ENCODE measurements around the gene NPEPPS. TPM values are rescaled to one million over a fixed set of nuclear protein-coding genes. Genes with fewer than 3 reads are reported as not detected.

Gene NPEPPS
- total RNA-seq, 6 experiments from 2014 or later, result 88.8 to 101 (median 89.9) TPM

DNA sequence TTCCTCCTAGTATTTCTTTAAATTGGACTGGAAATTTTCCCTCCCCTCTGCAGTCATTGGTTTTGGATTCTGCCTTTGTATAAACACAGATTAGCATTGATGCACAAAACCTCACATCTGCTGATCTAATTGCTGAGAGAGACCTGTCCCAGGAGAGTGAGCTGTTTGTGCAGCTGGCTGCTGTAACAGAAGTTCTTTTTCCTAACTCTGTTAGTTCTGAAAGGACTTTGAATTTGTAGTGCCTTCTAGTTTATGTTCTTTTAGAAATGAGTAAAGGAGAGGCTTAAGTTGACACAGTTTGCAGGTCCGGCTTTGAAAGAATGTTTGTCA lies 73.7 kb downstream of the NPEPPS start:
- Mint-ChIP-seq H3K27ac (peak overlapping the region; percentile 80), H3K9me3 (no peaks in the 10 kb centered on the region), H3K4me1 (ENCODE audit: low read depth) (peaks cover 29% of the 10 kb centered on the region), H3K36me3 (ENCODE audit: low read depth) (peaks cover 52% of the 10 kb centered on the region), H3K27me3 (ENCODE audit: insufficient read depth) (no peaks in the 10 kb centered on the region), H3K4me3 (peak overlapping the region; percentile 54)
- TF ChIP-seq, protein P1, sequence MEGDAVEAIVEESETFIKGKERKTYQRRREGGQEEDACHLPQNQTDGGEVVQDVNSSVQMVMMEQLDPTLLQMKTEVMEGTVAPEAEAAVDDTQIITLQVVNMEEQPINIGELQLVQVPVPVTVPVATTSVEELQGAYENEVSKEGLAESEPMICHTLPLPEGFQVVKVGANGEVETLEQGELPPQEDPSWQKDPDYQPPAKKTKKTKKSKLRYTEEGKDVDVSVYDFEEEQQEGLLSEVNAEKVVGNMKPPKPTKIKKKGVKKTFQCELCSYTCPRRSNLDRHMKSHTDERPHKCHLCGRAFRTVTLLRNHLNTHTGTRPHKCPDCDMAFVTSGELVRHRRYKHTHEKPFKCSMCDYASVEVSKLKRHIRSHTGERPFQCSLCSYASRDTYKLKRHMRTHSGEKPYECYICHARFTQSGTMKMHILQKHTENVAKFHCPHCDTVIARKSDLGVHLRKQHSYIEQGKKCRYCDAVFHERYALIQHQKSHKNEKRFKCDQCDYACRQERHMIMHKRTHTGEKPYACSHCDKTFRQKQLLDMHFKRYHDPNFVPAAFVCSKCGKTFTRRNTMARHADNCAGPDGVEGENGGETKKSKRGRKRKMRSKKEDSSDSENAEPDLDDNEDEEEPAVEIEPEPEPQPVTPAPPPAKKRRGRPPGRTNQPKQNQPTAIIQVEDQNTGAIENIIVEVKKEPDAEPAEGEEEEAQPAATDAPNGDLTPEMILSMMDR (IDR thresholded peaks at IDR 0.05), result no peak
- peak; percentile 26 for DNase-seq

DNA sequence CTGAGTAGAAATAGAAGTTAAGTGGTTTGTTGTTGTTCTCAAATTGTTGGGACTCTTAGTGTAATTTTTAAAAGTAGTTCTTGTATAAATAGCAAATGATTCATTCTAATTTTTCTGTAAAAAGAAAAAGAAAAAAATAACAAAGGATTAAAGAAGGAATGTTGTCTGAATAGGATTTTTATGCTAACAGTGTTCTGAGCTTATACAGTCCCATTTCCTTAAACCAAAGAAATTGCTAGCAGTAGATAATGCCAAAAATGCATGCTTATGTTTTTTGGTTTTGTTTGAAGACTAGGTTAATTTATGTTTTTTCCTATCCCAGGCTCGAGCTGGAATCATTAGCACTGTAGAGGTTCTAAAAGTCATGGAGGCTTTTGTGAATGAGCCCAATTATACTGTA lies 74.1 kb downstream of the NPEPPS start:
- TF ChIP-seq, protein P1 (IDR thresholded peaks at IDR 0.05), result no peak
- Mint-ChIP-seq H3K4me1 (ENCODE audit: low read depth) (peaks cover 34% of the 10 kb centered on the region), H3K36me3 (ENCODE audit: low read depth) (peaks cover 52% of the 10 kb centered on the region), H3K27me3 (ENCODE audit: insufficient read depth) (no peaks in the 10 kb centered on the region), H3K27ac (peak overlapping the region; percentile 80), H3K9me3 (no peaks in the 10 kb centered on the region), H3K4me3 (peak overlapping the region; percentile 54; the same call in 1 of the 2 replicates)
- DNase-seq, result peak; percentile 3

DNA sequence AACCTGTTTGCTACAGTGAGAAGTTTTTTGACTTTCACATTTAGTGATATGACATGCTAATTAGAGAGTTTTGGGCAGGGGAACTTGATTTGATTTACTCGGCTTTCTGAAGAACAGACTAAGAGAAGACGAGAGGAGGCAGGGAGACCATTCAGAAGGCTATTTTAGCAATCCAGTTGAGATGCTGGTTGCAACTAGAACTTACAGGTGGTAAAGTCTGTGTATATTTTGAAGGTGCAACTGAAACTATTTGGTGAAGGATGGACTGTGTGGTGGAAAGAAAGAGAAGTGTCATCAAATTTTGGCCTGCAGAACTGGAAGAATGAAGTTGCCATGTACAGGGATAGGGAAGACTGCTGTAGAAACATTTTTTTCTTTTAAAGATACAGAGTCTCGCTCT lies 76.6 kb downstream of the NPEPPS start:
- Mint-ChIP-seq H3K36me3 (ENCODE audit: low read depth) (peaks cover 41% of the 10 kb centered on the region), H3K4me1 (ENCODE audit: low read depth) (peaks cover 51% of the 10 kb centered on the region), H3K9me3 (no peaks in the 10 kb centered on the region), H3K27me3 (ENCODE audit: insufficient read depth) (no peaks in the 10 kb centered on the region), H3K4me3 (no peak overlapping the region), H3K27ac (no peak overlapping the region)
- no peak for DNase-seq
- TF ChIP-seq, protein P1 (IDR thresholded peaks at IDR 0.05), result no peak

DNA sequence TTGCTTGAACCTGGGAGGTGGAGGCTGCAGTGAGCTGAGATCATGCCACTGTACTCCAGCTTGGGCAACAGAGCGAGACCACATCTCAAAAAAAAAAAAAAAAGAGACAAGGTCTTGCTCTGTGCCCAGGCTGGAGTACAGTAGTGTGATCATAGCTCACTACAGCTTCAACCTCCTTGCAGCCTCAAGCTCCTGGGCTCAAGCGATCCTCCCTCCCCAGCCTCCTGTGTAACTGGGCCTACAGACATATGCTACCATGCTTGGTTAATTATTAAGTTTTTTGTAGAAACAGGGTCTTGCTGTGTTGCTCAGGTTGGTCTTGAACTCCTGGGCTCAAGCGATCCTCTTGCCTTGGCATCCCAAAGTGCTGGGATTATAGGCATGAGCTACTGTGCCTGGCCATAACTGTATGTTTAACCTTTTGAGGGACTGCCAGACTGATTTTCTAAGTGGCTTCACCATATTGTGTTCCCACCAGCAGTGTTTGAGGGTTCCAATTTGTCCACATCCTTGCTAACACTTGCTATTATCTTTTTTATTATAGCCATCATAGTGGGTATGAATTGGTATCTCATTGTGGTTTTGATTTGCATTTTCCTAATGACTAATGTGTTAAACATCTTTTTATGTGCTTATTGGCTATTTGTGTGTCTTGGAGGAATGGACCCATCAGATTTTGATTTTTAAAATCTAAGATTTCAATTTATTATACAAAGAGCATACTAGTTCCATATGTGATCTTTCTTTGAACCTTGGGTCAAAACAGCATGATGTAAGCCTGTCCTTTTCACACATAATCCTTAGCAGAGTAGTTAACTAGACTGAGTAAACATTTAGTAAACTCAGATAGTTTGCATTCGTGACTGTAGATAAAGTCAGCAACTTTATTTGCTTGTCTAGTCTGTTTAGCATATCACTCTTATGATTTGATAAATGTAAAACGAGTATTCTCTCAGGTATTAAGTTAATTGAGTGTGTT lies 80.8 kb downstream of the NPEPPS start:
- peaks cover 33% of the 10 kb centered on the region for H3K4me1 Mint-ChIP-seq (ENCODE audit: low read depth)
- no peaks in the 10 kb centered on the region for H3K9me3 Mint-ChIP-seq
- H3K27me3 Mint-ChIP-seq (ENCODE audit: insufficient read depth), result peaks cover 3% of the 10 kb centered on the region; the same call in 1 of the 2 replicates
- H3K4me3 Mint-ChIP-seq, result no peak overlapping the region
- H3K36me3 Mint-ChIP-seq (ENCODE audit: low read depth), result peaks cover 27% of the 10 kb centered on the region
- peak; percentile 15 for DNase-seq
- peak overlapping the region; percentile 66 for H3K27ac Mint-ChIP-seq
- TF ChIP-seq, protein P1 (IDR thresholded peaks at IDR 0.05), result no peak

DNA sequence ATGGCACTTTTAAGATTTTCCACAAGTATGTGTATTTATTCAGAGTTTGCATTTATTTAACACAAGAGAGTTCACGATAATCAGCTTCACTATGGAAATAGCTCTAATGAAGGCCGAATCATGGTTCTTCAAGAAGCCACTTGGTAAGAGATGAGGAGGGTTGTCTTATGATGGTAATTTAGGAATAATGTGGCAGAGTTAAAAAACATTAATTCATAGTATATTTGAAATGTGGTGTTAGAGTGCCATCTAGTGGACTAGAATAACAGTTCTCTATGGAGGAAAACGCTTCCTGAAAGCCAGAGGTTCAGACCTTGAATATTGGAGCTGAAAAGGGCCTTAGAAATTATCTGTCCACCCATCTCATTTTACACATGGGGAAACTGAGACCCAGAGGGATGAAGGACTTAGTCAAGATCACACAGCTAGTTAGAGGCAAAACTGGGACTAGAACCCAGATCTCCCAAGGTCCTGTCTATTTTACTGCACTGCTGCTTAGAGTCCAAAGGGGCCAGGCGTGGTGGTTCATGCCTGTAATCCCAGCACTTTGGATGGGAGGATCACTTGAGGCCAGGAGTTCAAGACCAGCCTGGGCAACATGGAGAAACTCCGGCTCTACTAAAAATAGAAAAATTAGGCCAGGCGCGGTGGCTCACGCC lies 85.0 kb downstream of the NPEPPS start:
- H3K9me3 Mint-ChIP-seq, result no peaks in the 10 kb centered on the region
- H3K4me1 Mint-ChIP-seq (ENCODE audit: low read depth), result peaks cover 37% of the 10 kb centered on the region
- H3K4me3 Mint-ChIP-seq, result no peak overlapping the region
- peaks cover 31% of the 10 kb centered on the region for H3K36me3 Mint-ChIP-seq (ENCODE audit: low read depth)
- peak overlapping the region; percentile 55 for H3K27ac Mint-ChIP-seq
- peak; percentile 50 for DNase-seq
- TF ChIP-seq, protein P1 (IDR thresholded peaks at IDR 0.05), result peak; percentile 92
- peaks cover 3% of the 10 kb centered on the region; the same call in 1 of the 2 replicates for H3K27me3 Mint-ChIP-seq (ENCODE audit: insufficient read depth)

Measured in HFFc6 (cell line).